Adipocyte (in vitro differentiated cells): ENCODE results near the gene NEDD4.

Source experiments
- DNase-seq: peaks from one replicate; pipeline ENCODE4 v3.0.0-alpha.2; 2015; ENCODE audit warnings: low read depth
- H3K27me3 ChIP-seq: replicated peaks from 2 replicates; pipeline ENCODE4 v1.7.0; 2013; ENCODE audit warnings: mild to moderate bottlenecking, low read length, moderate library complexity; ENCODE audit not compliant: control insufficient read depth, insufficient read depth
- H3K36me3 ChIP-seq: 2 replicates; pipeline ENCODE4 v1.7.0; 2013; ENCODE audit warnings: low read length, mild to moderate bottlenecking, moderate library complexity; ENCODE audit not compliant: control insufficient read depth, insufficient read depth, severe bottlenecking
- H3K4me1 ChIP-seq: 2 replicates; pipeline ENCODE4 v1.7.0; 2013; ENCODE audit warnings: mild to moderate bottlenecking, low read length, moderate library complexity; ENCODE audit not compliant: control insufficient read depth, insufficient read depth
- H3K4me3 ChIP-seq: 2 replicates; pipeline ENCODE4 v1.7.0; 2013; ENCODE audit warnings: mild to moderate bottlenecking, low read length, moderate library complexity
- H3K9ac ChIP-seq: 2 replicates; pipeline ENCODE4 v1.7.0; 2013; ENCODE audit warnings: mild to moderate bottlenecking, low read length, moderate library complexity
- H3K9me3 ChIP-seq: 2 replicates; pipeline ENCODE4 v1.7.0; 2013; ENCODE audit warnings: mild to moderate bottlenecking, low read length, moderate library complexity; ENCODE audit not compliant: control insufficient read depth

Gene NEDD4

DNA sequence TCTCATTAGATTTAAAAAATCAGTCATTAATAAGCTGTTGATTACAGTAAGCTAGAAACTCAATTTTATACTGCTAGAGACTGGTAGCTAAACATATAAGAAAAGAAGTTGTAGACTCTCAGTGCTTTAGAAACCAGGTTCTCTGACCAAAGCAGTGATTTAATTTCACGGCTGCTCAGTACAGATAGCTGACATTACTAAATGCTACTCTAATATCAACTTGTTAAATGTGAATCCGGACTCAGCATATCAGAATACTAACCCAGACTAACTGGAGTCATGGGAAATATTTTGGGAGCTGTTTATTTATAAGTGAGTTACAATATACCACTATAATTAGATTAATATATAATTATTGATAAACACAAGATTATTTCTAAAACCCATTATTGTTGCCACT, 80.4 kb downstream of the NEDD4 start:
- H3K4me3 ChIP-seq: peak overlapping the region; percentile 63
- DNase-seq: peak; percentile 41
- H3K9me3 ChIP-seq: no peaks in the 10 kb centered on the region
- peak overlapping the region; percentile 59 for H3K9ac ChIP-seq
- no peaks in the 10 kb centered on the region for H3K27me3 ChIP-seq
- no peaks in the 10 kb centered on the region for H3K36me3 ChIP-seq
- H3K4me1 ChIP-seq: peaks cover 39% of the 10 kb centered on the region

DNA sequence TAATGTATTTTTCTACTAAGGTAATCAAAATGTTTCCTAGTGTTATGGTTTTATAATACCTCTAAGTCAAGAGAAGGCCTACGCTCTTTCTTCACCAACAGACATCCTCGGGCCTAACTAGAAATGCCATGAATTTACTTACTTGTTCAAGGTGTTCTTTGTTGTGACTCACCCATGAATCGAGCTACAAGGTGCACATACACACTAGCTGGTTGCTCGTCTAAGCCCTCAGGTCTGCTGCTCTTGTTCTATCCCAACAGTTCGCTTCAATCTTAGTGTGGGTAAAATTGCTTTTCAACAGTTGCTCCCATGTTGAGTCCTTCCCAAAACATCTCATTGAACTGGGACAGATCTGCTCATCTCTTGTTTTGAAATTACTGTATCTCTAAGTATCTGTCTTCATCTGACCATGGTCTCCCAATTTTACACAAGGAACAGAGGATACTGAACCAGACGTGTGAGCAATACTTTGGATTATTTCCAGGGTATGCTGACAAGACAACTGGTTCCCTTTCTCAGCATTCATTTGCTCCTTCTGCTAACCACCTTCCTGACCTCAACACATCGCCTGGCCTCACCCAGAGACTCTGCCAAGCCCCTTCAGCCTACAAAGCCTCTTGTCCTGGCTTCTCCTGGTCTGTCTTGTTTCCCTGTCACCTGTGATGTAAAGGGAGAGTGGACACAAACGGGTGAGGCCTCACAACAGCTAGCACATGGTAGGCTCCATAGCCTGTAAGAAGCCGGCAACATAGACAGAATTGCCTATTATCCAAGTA, 84.2 kb downstream of the NEDD4 start:
- DNase-seq: peak; percentile 36
- no peaks in the 10 kb centered on the region for H3K36me3 ChIP-seq
- H3K4me1 ChIP-seq: peaks cover 23% of the 10 kb centered on the region
- no peak overlapping the region for H3K9ac ChIP-seq
- H3K27me3 ChIP-seq: no peaks in the 10 kb centered on the region
- no peaks in the 10 kb centered on the region for H3K9me3 ChIP-seq
- H3K4me3 ChIP-seq: no peak overlapping the region

DNA sequence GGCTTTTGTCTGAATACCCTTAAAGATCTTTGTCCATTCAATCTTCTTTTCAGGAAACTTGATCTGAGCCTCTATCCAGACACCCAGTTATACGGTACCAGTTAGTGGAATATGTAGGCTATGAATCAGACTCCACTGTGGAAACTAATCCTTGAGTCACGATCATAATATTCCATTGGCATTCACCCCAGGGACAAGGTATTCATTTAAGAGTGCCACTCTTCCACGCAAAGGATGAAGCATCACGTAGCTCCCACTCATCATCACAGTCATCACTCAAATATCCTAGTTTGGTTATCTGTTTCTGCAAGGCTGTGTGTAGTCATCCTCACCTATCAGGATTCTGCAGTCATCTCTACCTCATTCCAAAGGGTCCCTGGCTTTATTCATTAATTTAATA, 85.6 kb downstream of the NEDD4 start:
- Histone ChIP-seq H3K4me3 (peak overlapping the region; percentile 51), H3K9ac (peak overlapping the region; percentile 13), H3K27me3 (no peaks in the 10 kb centered on the region), H3K36me3 (no peaks in the 10 kb centered on the region), H3K9me3 (no peaks in the 10 kb centered on the region), H3K4me1 (peaks cover 23% of the 10 kb centered on the region)
- peak; percentile 97 for DNase-seq

DNA sequence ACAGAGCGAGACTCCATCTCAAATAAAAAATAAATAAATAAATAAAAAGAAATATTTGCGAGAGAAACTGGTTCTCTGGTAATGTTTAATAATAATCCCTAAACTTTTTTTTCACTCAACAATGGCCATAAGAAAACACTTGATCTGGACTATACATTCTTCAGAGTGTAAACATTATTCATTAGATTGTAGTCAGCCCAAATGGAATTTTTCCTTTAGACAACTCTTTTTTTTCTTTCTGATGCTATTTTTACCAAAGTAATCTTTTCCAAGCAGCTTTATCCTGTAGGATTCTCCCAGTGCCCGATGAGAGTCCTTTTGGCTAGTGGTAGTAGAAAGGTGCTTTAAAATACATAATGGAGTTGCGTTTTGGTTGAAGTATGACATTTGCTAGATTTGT, 90.4 kb downstream of the NEDD4 start:
- Histone ChIP-seq H3K9ac (no peak overlapping the region), H3K27me3 (no peaks in the 10 kb centered on the region), H3K4me1 (peaks cover 10% of the 10 kb centered on the region), H3K9me3 (no peaks in the 10 kb centered on the region), H3K4me3 (no peak overlapping the region), H3K36me3 (no peaks in the 10 kb centered on the region)
- DNase-seq: no peak

DNA sequence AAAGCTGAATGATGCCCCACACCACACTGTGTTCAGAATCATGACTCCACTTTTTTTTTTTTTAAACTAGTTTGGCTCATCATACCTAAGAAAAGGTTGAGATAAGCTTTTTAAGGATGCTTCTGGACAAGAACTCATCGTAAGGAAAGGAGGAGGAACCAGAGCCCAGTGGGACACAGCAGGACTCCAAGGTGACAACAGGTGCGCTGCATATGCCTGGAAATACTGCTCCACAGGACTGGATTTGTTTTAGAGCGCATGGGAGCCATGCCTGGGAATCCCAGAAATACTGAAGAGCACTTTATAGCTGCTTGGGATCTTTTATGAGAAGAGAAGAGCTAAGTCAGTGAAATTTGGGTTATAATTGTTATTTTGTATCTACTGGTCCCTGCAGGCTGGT, 93.4 kb downstream of the NEDD4 start:
- no peak overlapping the region for H3K9ac ChIP-seq
- no peaks in the 10 kb centered on the region for H3K36me3 ChIP-seq
- H3K9me3 ChIP-seq: no peaks in the 10 kb centered on the region
- H3K4me1 ChIP-seq: peaks cover 11% of the 10 kb centered on the region
- H3K27me3 ChIP-seq: no peaks in the 10 kb centered on the region
- H3K4me3 ChIP-seq: no peak overlapping the region
- DNase-seq: no peak

DNA sequence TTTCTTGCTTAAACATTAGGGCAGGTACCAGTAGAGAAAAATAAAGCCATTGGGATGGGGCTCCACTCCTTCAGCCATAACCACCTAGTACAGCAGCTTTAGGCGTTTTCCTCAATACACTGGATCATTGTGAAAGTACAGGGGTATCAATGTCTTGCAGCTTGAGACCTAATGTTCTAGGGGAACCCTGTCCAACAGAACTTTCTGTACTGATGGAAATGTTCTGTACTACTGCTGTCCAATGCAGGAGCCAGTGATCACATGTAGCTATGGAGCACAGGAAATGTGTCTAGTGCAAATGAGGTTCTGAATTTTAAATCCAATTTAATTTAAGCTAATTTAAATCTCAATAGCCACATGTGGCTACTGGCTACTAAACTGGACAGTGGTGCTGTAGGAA, 93.9 kb downstream of the NEDD4 start:
- H3K27me3 ChIP-seq: no peaks in the 10 kb centered on the region
- peaks cover 11% of the 10 kb centered on the region for H3K4me1 ChIP-seq
- no peak for DNase-seq
- no peaks in the 10 kb centered on the region for H3K36me3 ChIP-seq
- no peaks in the 10 kb centered on the region for H3K9me3 ChIP-seq
- H3K9ac ChIP-seq: no peak overlapping the region
- H3K4me3 ChIP-seq: no peak overlapping the region

DNA sequence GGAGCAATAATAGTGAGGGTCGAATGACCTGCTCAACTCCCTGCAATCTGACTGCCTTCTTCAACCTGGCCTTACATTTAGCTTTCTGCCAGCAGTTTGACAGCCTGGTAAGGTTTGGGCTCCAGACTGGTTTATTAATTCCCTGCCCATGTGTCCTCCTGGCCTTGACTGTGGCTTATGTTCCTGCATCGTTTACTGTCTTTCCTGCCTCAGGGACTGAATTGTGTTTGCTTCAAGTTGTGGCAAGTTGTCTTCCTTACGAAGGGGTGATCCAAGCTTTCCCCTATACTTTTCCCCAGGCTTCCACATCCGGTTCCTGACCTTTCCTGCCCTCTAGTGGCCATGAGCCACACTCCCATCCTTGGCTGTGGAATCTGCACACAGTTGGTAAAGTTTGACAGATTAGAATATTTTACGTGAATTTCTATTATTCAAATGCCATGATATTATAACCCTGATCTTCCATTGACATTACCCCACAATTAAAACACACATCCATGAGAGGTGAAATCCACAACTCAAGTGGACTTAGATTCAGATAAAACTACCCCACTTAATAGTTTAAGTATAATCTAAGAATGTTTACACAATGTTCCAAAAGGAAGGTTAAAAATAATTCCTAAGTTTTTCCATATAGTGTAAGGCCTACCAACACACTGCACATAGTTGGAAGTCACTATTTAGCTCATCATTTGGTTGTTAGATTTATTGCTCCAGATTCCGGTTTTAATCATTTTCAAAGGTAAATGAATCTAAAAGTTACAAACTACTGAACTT, 95.7 kb downstream of the NEDD4 start:
- H3K4me1 ChIP-seq: peaks cover 16% of the 10 kb centered on the region
- peak; percentile 73 for DNase-seq
- no peaks in the 10 kb centered on the region for H3K36me3 ChIP-seq
- peak overlapping the region; percentile 41 for H3K9ac ChIP-seq
- no peaks in the 10 kb centered on the region for H3K9me3 ChIP-seq
- H3K27me3 ChIP-seq: no peaks in the 10 kb centered on the region
- no peak overlapping the region for H3K4me3 ChIP-seq

DNA sequence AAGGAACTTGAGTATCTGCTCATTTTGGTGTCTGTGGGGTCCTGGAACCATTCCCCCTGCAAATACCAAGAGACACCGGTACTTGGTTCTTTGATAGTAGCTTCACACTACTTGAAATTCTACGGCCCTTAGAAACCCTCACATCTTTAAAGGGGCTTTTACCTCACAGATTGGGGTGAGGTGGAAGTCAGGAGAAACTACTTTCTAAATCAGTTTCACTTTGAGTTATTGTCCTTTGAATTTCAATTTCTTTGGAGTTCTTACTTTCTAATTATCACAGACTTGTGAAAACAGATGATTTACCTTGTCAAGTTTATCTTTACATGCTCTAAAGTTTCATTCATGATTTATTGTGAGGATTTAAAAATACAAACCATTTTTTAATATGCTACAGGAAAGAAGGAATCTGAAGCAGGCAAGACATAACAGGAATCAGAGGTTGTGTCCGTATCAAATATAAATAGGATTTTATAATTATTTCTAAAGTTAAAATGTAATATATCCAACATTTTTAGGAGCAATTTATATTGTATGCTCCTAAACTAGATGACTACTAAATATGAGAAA, 98.9 kb downstream of the NEDD4 start:
- Histone ChIP-seq H3K9me3 (no peaks in the 10 kb centered on the region), H3K36me3 (no peaks in the 10 kb centered on the region), H3K9ac (no peak overlapping the region), H3K27me3 (no peaks in the 10 kb centered on the region), H3K4me3 (no peak overlapping the region), H3K4me1 (peaks cover 16% of the 10 kb centered on the region)
- DNase-seq: no peak

DNA sequence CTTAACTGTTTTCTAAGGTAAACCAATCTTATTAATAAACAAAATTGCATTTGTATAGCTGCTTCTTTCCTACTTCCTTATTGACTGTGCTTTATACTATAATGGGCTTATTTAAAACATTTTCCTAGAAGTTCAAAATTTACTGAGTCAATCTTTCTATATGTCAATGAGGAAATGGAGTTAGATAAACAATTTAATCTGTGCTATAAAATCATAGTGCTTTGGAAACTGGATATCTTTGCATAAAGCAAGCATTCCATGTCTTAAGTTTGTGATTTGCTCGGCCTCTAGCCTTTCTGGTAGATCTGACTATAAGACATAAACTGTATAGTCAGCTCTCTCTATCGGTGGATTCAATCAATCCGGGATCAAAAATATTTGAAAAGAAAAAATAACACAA, 99.6 kb downstream of the NEDD4 start:
- no peaks in the 10 kb centered on the region for H3K9me3 ChIP-seq
- H3K9ac ChIP-seq: no peak overlapping the region
- H3K4me1 ChIP-seq: peaks cover 16% of the 10 kb centered on the region
- H3K27me3 ChIP-seq: no peaks in the 10 kb centered on the region
- H3K4me3 ChIP-seq: no peak overlapping the region
- DNase-seq: no peak
- H3K36me3 ChIP-seq: no peaks in the 10 kb centered on the region

DNA sequence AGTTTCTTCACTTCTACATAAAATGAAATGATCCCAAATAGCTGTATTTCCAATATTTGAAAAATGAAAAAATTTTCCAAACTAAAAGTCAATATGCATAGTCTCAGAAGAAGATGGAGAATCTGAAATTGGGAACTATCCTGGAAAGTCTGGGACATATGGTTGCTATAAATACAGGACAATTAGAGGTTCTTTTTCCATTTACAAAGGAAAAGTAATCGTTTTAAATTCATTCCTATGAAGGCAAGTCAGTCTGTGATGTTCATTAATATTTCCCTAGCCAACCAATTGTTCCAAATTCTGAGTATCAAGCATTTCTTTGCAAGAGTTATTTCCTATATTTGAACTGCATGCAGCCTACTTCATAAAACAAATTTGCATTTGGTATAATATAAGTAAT, 102.2 kb downstream of the NEDD4 start:
- peaks cover 5% of the 10 kb centered on the region for H3K4me1 ChIP-seq
- no peaks in the 10 kb centered on the region for H3K27me3 ChIP-seq
- H3K36me3 ChIP-seq: no peaks in the 10 kb centered on the region
- H3K9me3 ChIP-seq: peaks cover 12% of the 10 kb centered on the region
- no peak overlapping the region for H3K9ac ChIP-seq
- no peak overlapping the region for H3K4me3 ChIP-seq
- no peak for DNase-seq

DNA sequence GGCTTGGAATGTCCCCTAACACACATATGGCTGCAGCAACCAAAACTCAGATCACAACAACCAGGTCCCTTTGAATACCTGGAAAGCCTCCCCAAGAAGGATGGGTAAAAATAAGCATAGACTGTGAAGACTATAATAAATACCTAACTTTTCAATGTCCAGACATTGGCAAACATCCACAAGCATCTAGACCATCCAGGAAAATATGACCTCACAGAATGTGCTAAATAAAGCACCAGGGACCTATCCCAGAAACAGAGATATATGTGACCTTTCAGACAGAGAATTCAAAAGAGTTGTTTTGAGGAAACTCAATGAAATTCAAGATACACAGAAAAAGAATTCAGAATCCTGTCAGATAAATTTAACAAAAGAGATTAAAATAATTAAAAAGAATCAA, 109.2 kb downstream of the NEDD4 start:
- Histone ChIP-seq H3K4me3 (no peak overlapping the region), H3K9ac (no peak overlapping the region), H3K9me3 (peaks cover 12% of the 10 kb centered on the region), H3K4me1 (peaks cover 12% of the 10 kb centered on the region), H3K27me3 (no peaks in the 10 kb centered on the region), H3K36me3 (no peaks in the 10 kb centered on the region)
- DNase-seq: peak; percentile 26
